ENCODE results near the gene SVIL.

GRCh38 chr10:29420744-29421143 is 214.0 kb downstream of the SVIL start:
- TF ChIP-seq, protein P1, sequence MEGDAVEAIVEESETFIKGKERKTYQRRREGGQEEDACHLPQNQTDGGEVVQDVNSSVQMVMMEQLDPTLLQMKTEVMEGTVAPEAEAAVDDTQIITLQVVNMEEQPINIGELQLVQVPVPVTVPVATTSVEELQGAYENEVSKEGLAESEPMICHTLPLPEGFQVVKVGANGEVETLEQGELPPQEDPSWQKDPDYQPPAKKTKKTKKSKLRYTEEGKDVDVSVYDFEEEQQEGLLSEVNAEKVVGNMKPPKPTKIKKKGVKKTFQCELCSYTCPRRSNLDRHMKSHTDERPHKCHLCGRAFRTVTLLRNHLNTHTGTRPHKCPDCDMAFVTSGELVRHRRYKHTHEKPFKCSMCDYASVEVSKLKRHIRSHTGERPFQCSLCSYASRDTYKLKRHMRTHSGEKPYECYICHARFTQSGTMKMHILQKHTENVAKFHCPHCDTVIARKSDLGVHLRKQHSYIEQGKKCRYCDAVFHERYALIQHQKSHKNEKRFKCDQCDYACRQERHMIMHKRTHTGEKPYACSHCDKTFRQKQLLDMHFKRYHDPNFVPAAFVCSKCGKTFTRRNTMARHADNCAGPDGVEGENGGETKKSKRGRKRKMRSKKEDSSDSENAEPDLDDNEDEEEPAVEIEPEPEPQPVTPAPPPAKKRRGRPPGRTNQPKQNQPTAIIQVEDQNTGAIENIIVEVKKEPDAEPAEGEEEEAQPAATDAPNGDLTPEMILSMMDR (IDR thresholded peaks at IDR 0.05), result no peak
- no peak for TF ChIP-seq POLR2A (IDR thresholded peaks at IDR 0.05)
